ENCODE results near the gene KBTBD12. TPM values are rescaled to one million over a fixed set of nuclear protein-coding genes. Genes with fewer than 3 reads are reported as not detected.

Gene KBTBD12
- total and polyA plus RNA-seq, 2 of the 13 experiments (the other 11 are each of a cell fraction or from before 2014, with no cell fraction given), result not detected

DNA sequence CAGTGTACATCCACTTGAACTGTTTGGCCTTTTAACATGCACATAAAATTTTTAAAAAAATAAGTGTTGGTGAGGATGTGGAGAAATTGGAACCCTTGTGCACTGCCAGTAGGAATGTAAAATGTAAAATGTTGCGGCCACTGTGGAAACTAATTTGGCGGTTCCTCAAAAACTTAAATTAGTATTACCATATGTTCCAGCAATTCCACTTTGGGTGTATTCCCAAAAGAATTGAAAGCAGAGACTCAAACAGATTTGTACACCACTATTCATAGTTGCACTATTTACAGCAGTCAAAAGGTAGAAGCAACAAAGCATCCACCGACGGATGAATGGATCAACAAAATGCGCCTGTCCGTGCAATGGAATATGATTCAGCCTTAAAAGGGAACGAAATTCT, 82.0 kb downstream of the KBTBD12 start (continued):
- TF ChIP-seq, protein P1, sequence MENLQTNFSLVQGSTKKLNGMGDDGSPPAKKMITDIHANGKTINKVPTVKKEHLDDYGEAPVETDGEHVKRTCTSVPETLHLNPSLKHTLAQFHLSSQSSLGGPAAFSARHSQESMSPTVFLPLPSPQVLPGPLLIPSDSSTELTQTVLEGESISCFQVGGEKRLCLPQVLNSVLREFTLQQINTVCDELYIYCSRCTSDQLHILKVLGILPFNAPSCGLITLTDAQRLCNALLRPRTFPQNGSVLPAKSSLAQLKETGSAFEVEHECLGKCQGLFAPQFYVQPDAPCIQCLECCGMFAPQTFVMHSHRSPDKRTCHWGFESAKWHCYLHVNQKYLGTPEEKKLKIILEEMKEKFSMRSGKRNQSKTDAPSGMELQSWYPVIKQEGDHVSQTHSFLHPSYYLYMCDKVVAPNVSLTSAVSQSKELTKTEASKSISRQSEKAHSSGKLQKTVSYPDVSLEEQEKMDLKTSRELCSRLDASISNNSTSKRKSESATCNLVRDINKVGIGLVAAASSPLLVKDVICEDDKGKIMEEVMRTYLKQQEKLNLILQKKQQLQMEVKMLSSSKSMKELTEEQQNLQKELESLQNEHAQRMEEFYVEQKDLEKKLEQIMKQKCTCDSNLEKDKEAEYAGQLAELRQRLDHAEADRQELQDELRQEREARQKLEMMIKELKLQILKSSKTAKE (CRISPR knock-in tag; IDR thresholded peaks at IDR 0.05; ENCODE audit: borderline replicate concordance), result no peak
- TF ChIP-seq, protein P2, sequence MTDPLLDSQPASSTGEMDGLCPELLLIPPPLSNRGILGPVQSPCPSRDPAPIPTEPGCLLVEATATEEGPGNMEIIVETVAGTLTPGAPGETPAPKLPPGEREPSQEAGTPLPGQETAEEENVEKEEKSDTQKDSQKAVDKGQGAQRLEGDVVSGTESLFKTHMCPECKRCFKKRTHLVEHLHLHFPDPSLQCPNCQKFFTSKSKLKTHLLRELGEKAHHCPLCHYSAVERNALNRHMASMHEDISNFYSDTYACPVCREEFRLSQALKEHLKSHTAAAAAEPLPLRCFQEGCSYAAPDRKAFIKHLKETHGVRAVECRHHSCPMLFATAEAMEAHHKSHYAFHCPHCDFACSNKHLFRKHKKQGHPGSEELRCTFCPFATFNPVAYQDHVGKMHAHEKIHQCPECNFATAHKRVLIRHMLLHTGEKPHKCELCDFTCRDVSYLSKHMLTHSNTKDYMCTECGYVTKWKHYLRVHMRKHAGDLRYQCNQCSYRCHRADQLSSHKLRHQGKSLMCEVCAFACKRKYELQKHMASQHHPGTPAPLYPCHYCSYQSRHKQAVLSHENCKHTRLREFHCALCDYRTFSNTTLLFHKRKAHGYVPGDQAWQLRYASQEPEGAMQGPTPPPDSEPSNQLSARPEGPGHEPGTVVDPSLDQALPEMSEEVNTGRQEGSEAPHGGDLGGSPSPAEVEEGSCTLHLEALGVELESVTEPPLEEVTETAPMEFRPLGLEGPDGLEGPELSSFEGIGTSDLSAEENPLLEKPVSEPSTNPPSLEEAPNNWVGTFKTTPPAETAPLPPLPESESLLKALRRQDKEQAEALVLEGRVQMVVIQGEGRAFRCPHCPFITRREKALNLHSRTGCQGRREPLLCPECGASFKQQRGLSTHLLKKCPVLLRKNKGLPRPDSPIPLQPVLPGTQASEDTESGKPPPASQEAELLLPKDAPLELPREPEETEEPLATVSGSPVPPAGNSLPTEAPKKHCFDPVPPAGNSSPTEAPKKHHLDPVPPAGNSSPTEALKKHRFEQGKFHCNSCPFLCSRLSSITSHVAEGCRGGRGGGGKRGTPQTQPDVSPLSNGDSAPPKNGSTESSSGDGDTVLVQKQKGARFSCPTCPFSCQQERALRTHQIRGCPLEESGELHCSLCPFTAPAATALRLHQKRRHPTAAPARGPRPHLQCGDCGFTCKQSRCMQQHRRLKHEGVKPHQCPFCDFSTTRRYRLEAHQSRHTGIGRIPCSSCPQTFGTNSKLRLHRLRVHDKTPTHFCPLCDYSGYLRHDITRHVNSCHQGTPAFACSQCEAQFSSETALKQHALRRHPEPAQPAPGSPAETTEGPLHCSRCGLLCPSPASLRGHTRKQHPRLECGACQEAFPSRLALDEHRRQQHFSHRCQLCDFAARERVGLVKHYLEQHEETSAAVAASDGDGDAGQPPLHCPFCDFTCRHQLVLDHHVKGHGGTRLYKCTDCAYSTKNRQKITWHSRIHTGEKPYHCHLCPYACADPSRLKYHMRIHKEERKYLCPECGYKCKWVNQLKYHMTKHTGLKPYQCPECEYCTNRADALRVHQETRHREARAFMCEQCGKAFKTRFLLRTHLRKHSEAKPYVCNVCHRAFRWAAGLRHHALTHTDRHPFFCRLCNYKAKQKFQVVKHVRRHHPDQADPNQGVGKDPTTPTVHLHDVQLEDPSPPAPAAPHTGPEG (CRISPR knock-in tag; IDR thresholded peaks at IDR 0.05), result no peak
- no peak for TF ChIP-seq NFE2L1 (CRISPR knock-in tag; IDR thresholded peaks at IDR 0.05; ENCODE audit: borderline replicate concordance)
- TF ChIP-seq, protein P3, sequence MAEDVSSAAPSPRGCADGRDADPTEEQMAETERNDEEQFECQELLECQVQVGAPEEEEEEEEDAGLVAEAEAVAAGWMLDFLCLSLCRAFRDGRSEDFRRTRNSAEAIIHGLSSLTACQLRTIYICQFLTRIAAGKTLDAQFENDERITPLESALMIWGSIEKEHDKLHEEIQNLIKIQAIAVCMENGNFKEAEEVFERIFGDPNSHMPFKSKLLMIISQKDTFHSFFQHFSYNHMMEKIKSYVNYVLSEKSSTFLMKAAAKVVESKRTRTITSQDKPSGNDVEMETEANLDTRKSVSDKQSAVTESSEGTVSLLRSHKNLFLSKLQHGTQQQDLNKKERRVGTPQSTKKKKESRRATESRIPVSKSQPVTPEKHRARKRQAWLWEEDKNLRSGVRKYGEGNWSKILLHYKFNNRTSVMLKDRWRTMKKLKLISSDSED (CRISPR knock-in tag; IDR thresholded peaks at IDR 0.05), result no peak
- TF ChIP-seq ZFP41 (CRISPR knock-in tag; IDR thresholded peaks at IDR 0.05; ENCODE audit: borderline replicate concordance), result no peak

All from HepG2 (cell line).